DOHH2 (cell line): ENCODE results near the gene KCNIP2.

ENCODE experiments used
- H3F3A ChIP-seq: fragments of 200-600 bp; sonication (generic), shearing (Covaris generic); 2 replicates; pipeline ENCODE4 v1.6.0; 2016; ENCODE audit warnings: antibody characterized with exemption, mild to moderate bottlenecking; ENCODE audit not compliant: control insufficient read depth, insufficient read depth
- H3K27ac ChIP-seq: fragments of 200-600 bp; sonication (generic); 2 replicates; pipeline ENCODE4 v1.5.1; 2014; ENCODE audit warnings: low read depth, mild to moderate bottlenecking, low read length, moderate library complexity
- H3K27me3 ChIP-seq: fragments of 200-600 bp; sonication (generic); 2 replicates; pipeline ENCODE4 v1.6.1; 2014; ENCODE audit warnings: mild to moderate bottlenecking, low read length, mixed read lengths; ENCODE audit not compliant: control insufficient read depth
- H3K36me3 ChIP-seq: fragments of 200-600 bp; sonication (generic); 2 replicates; pipeline ENCODE4 v1.6.1; 2014; ENCODE audit warnings: mild to moderate bottlenecking, low read length, moderate library complexity, mixed read lengths; ENCODE audit not compliant: control insufficient read depth
- H3K4me1 ChIP-seq: fragments of 200-600 bp; sonication (generic); 2 replicates; pipeline ENCODE4 v1.6.1; 2014; ENCODE audit warnings: mild to moderate bottlenecking, low read length, mixed read lengths; ENCODE audit not compliant: control insufficient read depth
- H3K4me2 ChIP-seq: fragments of 200-600 bp; sonication (generic); 2 replicates; pipeline ENCODE4 v1.6.0; 2014; ENCODE audit warnings: mild to moderate bottlenecking, low read length, moderate library complexity
- H3K4me3 ChIP-seq: fragments of 200-600 bp; sonication (generic); 2 replicates; pipeline ENCODE4 v1.5.1; 2014; ENCODE audit warnings: mild to moderate bottlenecking, low read length, mixed read lengths
- H3K79me2 ChIP-seq: fragments of 200-600 bp; sonication (generic); 2 replicates; pipeline ENCODE4 v1.6.1; 2014; ENCODE audit warnings: mild to moderate bottlenecking, low read length, mixed read lengths; ENCODE audit not compliant: control insufficient read depth
- H3K9me2 ChIP-seq: fragments of 200-600 bp; sonication (generic); replicated peaks from 2 replicates; pipeline ENCODE4 v1.6.1; 2014; ENCODE audit warnings: mild to moderate bottlenecking, low read length, mixed read lengths; ENCODE audit not compliant: control insufficient read depth
- H3K9me3 ChIP-seq: fragments of 200-600 bp; sonication (generic); 2 replicates; pipeline ENCODE4 v1.6.1; 2014; ENCODE audit warnings: antibody characterized with exemption, low read length, mixed read lengths; ENCODE audit not compliant: control insufficient read depth, insufficient read depth
- H4K20me1 ChIP-seq: fragments of 200-600 bp; sonication (generic); 2 replicates; pipeline ENCODE4 v1.6.0; 2014; ENCODE audit warnings: low read depth, mild to moderate bottlenecking, antibody characterized with exemption, low read length, moderate library complexity; ENCODE audit not compliant: control insufficient read depth, insufficient read depth
- CTCF ChIP-seq: fragments of 200-600 bp; sonication (generic); IDR thresholded peaks from one replicate; pipeline ENCODE4 v1.5.1; 2014; ENCODE audit warnings: antibody characterized with exemption, mild to moderate bottlenecking, low read depth, low read length; ENCODE audit not compliant: poor library complexity, severe bottlenecking
- EZH2phosphoT487 ChIP-seq: fragments of 200-600 bp; sonication (generic); IDR thresholded peaks from 2 replicates; pipeline ENCODE4 v1.6.1; 2017; ENCODE audit warnings: borderline replicate concordance, mild to moderate bottlenecking, antibody characterized with exemption, low read length, moderate library complexity, mixed read lengths

Gene KCNIP2

GRCh38 chr10:101778781-101779543, 64.6 kb downstream of the KCNIP2 start:
- peak overlapping the region; percentile 97 for H3K4me2 ChIP-seq
- H3K36me3 ChIP-seq: peaks cover 28% of the 10 kb centered on the region
- peaks cover 8% of the 10 kb centered on the region for H3F3A ChIP-seq
- peaks cover 24% of the 10 kb centered on the region for H3K79me2 ChIP-seq
- H3K27ac ChIP-seq: peak overlapping the region; percentile 50
- peaks cover 28% of the 10 kb centered on the region for H3K27me3 ChIP-seq
- no peaks in the 10 kb centered on the region for H4K20me1 ChIP-seq
- H3K9me2 ChIP-seq: no peaks in the 10 kb centered on the region
- H3K4me1 ChIP-seq: peaks cover 54% of the 10 kb centered on the region
- 0 out of 2 replicates have a peak, but pooled peaks have one; percentile 67 for TF ChIP-seq EZH2phosphoT487
- TF ChIP-seq CTCF: no peak
- peak overlapping the region; percentile 75 for H3K4me3 ChIP-seq
- no peaks in the 10 kb centered on the region for H3K9me3 ChIP-seq

GRCh38 chr10:101778151-101778780, 65.3 kb downstream of the KCNIP2 start:
- Histone ChIP-seq H3K4me3 (peak overlapping the region; percentile 75), H4K20me1 (no peaks in the 10 kb centered on the region)

GRCh38 chr10:101777619-101778145, 65.9 kb downstream of the KCNIP2 start:
- no peak for TF ChIP-seq EZH2phosphoT487
- TF ChIP-seq CTCF: no peak
- Histone ChIP-seq H3K27me3 (peaks cover 40% of the 10 kb centered on the region), H3K9me3 (no peaks in the 10 kb centered on the region), H3K9me2 (no peaks in the 10 kb centered on the region), H3K4me3 (no peak overlapping the region), H3F3A (peaks cover 8% of the 10 kb centered on the region), H3K4me1 (peaks cover 48% of the 10 kb centered on the region), H3K4me2 (no peak overlapping the region), H3K36me3 (peaks cover 23% of the 10 kb centered on the region), H3K27ac (no peak overlapping the region), H4K20me1 (no peaks in the 10 kb centered on the region), H3K79me2 (peaks cover 15% of the 10 kb centered on the region)

More at GRCh38 chr10:101778151-101778780, 65.3 kb downstream of the KCNIP2 start:
- peak overlapping the region; percentile 97 for H3K4me2 ChIP-seq
- H3K4me1 ChIP-seq: peaks cover 48% of the 10 kb centered on the region
- H3K27ac ChIP-seq: no peak overlapping the region
- H3K9me2 ChIP-seq: no peaks in the 10 kb centered on the region
- H3K9me3 ChIP-seq: no peaks in the 10 kb centered on the region
- peaks cover 20% of the 10 kb centered on the region for H3K79me2 ChIP-seq
- H3K27me3 ChIP-seq: peaks cover 35% of the 10 kb centered on the region
- TF ChIP-seq EZH2phosphoT487: no peak
- peaks cover 8% of the 10 kb centered on the region for H3F3A ChIP-seq
- H3K36me3 ChIP-seq: peaks cover 23% of the 10 kb centered on the region
